GM08714 (cell line): Measurements from ENCODE around the gene TAL1.
"Not testable (repeated sequence)": the region's sequence is repeated elsewhere in the genome, so short reads cannot be mapped to it uniquely, and the experiment has no call there.

Experiments used
- H3K4me3 ChIP-seq: fragments of 200-500 bp; sonication (Bioruptor generic); 2 replicates; pipeline ENCODE4 v1.5.1; 2014; ENCODE audit warnings: mild to moderate bottlenecking, low read length, inconsistent platforms
- ZNF274 ChIP-seq: IDR thresholded peaks from 2 replicates; pipeline ENCODE4 v1.6.1; 2012; ENCODE audit warnings: mild to moderate bottlenecking, low read depth, low read length

TAL1 gene

GRCh38 chr1:47210666-47211065, 21.4 kb downstream of the TAL1 start:
- no peak overlapping the region for H3K4me3 ChIP-seq
- no peak for TF ChIP-seq ZNF274

GRCh38 chr1:47209725-47210325, 22.2 kb downstream of the TAL1 start:
- no peak overlapping the region for H3K4me3 ChIP-seq
- no peak for TF ChIP-seq ZNF274

GRCh38 chr1:47209091-47209490, 22.9 kb downstream of the TAL1 start:
- no peak for TF ChIP-seq ZNF274
- no peak overlapping the region for H3K4me3 ChIP-seq

DNA sequence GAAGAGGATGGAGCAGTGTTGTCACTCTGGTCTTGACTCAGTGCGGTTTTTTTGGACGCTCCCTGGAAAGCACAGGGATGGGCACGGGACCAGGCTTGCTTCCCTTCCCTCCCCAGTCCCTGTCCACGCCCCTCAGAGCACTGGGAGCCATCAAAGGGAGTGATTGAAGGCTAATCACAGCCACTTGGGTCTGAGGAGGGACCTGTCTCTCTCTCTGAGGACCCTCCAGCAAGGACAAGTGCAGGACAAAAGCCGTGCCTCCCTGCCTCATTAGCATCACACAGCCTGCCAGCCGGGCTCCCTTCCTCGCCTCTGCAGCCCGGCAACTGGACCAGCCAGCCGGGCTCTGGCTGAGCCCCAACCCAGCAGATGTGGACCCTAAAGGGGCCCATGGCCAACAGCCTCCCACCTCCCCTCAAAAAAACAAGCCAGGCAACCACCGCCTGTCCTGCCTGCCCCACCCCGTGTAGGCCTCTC, 23.6 kb downstream of the TAL1 start:
- TF ChIP-seq ZNF274: no peak
- H3K4me3 ChIP-seq: no peak overlapping the region

- TF ChIP-seq ZNF274: no peak
- H3K4me3 ChIP-seq: no peak overlapping the region
Measured at GRCh38 chr1:47207803-47208373, 24.1 kb downstream of the TAL1 start.

GRCh38 chr1:47205918-47206317, 26.1 kb downstream of the TAL1 start:
- TF ChIP-seq ZNF274: no peak
- no peak overlapping the region for H3K4me3 ChIP-seq

DNA sequence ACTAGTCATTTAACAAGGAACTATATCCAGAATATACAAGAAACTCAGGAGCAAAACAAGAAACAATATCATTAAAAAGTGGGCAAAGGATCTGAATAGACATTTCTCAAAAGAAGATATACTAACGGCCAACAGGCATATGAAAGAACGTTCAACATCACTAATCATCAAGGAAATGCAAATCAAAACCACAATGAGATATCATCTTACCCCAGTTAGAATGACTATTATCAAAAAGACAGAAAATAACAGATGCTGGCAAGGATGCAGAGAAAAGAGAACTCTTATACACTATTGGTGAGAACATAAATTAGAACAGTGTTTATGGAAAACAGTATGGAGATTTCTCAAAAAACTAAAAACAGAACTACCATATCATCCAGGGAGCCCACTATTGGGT, 28.5 kb downstream of the TAL1 start:
- not testable (repeated sequence) for H3K4me3 ChIP-seq

- no peak overlapping the region for H3K4me3 ChIP-seq
- TF ChIP-seq ZNF274: no peak
Measured at GRCh38 chr1:47201179-47201578, 30.8 kb downstream of the TAL1 start.

- no peak for TF ChIP-seq ZNF274
- H3K4me3 ChIP-seq: no peak overlapping the region
Measured at GRCh38 chr1:47198214-47198613, 33.8 kb downstream of the TAL1 start.

- TF ChIP-seq ZNF274: no peak
- no peak overlapping the region for H3K4me3 ChIP-seq
Measured at GRCh38 chr1:47196622-47197021, 35.4 kb downstream of the TAL1 start.

DNA sequence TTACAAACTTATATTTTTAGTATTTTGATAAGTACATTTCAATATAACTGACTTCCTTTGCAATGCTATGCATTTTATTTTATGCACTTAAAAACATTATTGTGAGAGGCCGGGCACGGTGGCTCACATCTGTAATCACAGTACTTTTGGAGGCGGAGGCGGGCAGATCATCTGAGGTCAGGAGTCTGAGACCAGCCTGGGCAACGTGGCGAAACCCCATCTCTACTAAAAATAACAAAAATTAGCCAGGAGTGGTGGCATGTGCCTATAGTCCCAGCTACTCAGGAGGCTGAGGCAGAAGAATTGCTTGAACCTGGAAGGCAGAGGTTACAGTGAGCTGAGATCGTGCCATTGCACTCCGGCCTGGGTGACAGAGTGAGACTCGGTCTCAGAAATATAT, 36.0 kb downstream of the TAL1 start:
- H3K4me3 ChIP-seq: not testable (repeated sequence)

DNA sequence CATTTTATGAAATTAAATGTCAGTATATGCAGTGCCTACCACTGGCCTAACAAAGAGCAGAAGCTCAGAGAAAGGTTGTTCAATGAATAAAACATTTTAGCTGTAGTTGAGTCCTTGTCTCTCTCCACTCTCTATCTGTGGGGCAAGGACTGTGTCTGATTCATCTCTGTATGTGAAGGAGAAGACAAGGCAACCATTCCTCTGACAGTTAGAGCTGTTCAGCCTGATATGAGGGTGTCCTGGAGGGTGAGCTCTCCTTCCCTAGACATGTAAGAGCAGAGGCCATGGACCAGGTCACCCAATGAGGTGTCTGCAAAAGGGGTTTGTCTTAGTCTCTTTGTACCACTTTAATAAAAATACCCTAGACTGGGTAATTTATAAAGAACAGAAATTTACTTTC, 37.7 kb downstream of the TAL1 start:
- no peak for TF ChIP-seq ZNF274
- no peak overlapping the region for H3K4me3 ChIP-seq

DNA sequence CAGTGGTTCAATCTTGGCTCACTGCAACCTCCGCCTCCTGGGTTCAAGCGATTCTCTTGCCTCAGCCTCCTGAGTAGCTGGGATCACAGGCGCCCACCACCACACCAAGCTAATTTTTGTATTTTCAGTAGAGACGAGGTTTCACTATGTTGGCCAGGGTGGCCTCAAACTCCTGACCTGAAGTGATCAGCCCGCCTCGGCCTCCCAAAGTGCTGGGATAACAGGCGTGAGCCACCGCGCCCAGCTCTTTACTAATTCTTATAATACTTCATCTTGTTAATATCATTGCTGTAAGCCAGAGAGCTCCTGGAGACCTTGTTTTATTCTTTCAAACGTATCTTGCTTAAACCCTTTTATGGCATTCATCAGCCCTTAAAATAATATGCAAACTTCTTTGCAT, 38.5 kb downstream of the TAL1 start:
- H3K4me3 ChIP-seq: not testable (repeated sequence)

DNA sequence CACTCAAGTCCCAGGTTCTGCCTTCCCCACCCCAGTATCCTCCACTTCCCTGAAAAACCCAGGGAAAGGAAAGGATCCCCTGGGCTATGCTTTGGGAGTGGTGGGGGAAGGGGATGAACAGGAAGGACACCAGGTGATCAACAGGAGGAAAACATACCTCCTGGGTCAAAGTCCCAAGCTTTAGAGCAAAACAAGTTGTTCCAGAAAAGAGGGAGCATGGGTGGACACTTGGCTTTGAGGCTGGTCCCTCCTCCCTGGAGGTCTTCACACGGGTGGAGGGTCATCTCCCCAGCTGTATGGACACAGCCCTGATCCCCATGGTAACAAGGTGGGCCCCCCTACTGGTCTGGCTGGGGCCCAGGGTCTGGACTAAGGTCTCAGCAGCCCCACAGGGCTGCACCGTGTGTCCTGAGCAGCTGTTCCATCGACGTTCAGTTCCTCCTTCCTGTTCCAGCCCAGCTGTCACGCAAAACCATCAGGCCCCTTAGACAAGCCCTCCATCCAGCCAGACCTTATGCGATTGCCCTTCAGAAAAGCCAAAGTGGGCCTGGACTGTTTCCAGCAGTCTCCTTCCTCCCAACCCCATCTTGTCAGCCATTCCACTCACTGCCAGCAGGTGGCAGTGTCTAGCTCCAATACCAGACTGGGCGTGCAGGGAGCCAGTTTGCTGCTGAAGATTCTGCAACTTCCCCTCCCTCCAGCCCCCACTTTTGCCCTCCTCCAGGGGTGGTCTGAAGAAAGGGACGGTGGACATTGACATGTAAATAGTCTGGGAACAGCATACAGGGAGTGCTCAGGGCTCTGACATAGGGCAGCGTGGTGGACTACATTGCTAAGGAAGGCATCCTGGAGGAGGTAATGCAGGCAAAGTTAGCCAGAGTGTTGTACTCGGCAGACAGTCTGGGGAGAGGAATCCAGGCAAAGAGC, 39.3 kb downstream of the TAL1 start:
- no peak overlapping the region for H3K4me3 ChIP-seq
- no peak for TF ChIP-seq ZNF274

- TF ChIP-seq ZNF274: no peak
- H3K4me3 ChIP-seq: no peak overlapping the region
Measured at GRCh38 chr1:47191940-47192457, 40.0 kb downstream of the TAL1 start.
